WTC11 (cell line): ENCODE results near the gene WDR90. TPM values are rescaled to one million over a fixed set of nuclear protein-coding genes. Genes with fewer than 3 reads are reported as not detected.

Experiments
- ATAC-seq: fragments of 200-7000 bp; cut with Tn5 transposase; 2 replicates; pipeline ENCODE4 v1.10.0; 2021; ENCODE audit warnings: mild to moderate bottlenecking, moderate library complexity
- CTCF ChIA-PET: fragments of 300-600 bp; sonication (Branson Sonifier 250); formaldehyde crosslinking; loops from one replicate; lab custom pipeline; 2021; ENCODE audit warnings: antibody characterized with exemption; lab: Charles Lee
- POLR2A ChIA-PET: fragments of 350-600 bp; sonication (Branson Sonifier 250); formaldehyde crosslinking; loops from one replicate; lab custom pipeline; 2021; ENCODE audit warnings: antibody characterized with exemption; lab: Charles Lee
- DNase-seq: peaks from one replicate; pipeline ENCODE4 v3.0.0; 2021; ENCODE audit warnings: low spot score
- H3K27ac Mint-ChIP-seq: 2 replicates; pipeline ENCODE4 v1.8.0; 2021; ENCODE audit warnings: mixed read lengths
- H3K27me3 Mint-ChIP-seq: 2 replicates; pipeline ENCODE4 v1.8.0; 2021; ENCODE audit warnings: low read depth, mild to moderate bottlenecking, moderate library complexity, mixed read lengths
- H3K36me3 Mint-ChIP-seq: 2 replicates; pipeline ENCODE4 v1.8.0; 2021; ENCODE audit warnings: mixed read lengths
- H3K4me1 Mint-ChIP-seq: 2 replicates; pipeline ENCODE4 v1.8.0; 2022; ENCODE audit warnings: mixed read lengths
- H3K4me3 Mint-ChIP-seq: 2 replicates; pipeline ENCODE4 v1.8.0; 2021; ENCODE audit warnings: mild to moderate bottlenecking, moderate library complexity, mixed read lengths
- H3K9me3 Mint-ChIP-seq: 2 replicates; pipeline ENCODE4 v1.8.0; 2021; ENCODE audit warnings: mixed read lengths
- FOXJ3 ChIP-seq: sonication (generic); formaldehyde crosslinking; IDR thresholded peaks from 2 replicates; pipeline ENCODE4 v1.9.0; 2021; ENCODE audit warnings: missing genetic modification reagents, mild to moderate bottlenecking, borderline replicate concordance
- GABPB1 ChIP-seq: sonication (generic); formaldehyde crosslinking; IDR thresholded peaks from 2 replicates; pipeline ENCODE4 v1.8.1; 2023; ENCODE audit warnings: mild to moderate bottlenecking, missing genetic modification reagents
- GTF2I ChIP-seq: fragments of 250-450 bp; sonication (Bioruptor Pico); conservative IDR thresholded peaks from 2 replicates; pipeline ENCODE4 v1.4.0; 2021; ENCODE audit warnings: mild to moderate bottlenecking
- HMGA2 ChIP-seq: fragments of 250-450 bp; sonication (Bioruptor Pico); IDR thresholded peaks from 2 replicates; pipeline ENCODE4 v1.4.0; 2021; ENCODE audit warnings: mild to moderate bottlenecking, moderate library complexity
- OVOL2 ChIP-seq: fragments of 250-450 bp; sonication (Bioruptor Pico); IDR thresholded peaks from 2 replicates; pipeline ENCODE4 v1.9.0; 2021; ENCODE audit warnings: mild to moderate bottlenecking, borderline replicate concordance
- RORB ChIP-seq: fragments of 250-450 bp; sonication (Bioruptor Pico); IDR thresholded peaks from 2 replicates; pipeline ENCODE4 v1.9.0; 2021; ENCODE audit warnings: mild to moderate bottlenecking
- SMAD4 ChIP-seq: sonication (generic); formaldehyde crosslinking; IDR thresholded peaks from 2 replicates; pipeline ENCODE4 v1.8.0; 2022; ENCODE audit warnings: mild to moderate bottlenecking, missing genetic modification reagents
- TCF7 ChIP-seq: sonication (generic); formaldehyde crosslinking; IDR thresholded peaks from 2 replicates; pipeline ENCODE4 v1.8.0; 2022; ENCODE audit warnings: mild to moderate bottlenecking, low read depth, missing genetic modification reagents, moderate library complexity
- TP53 ChIP-seq: sonication (generic); formaldehyde crosslinking; IDR thresholded peaks from 2 replicates; pipeline ENCODE4 v1.8.1; 2023; ENCODE audit warnings: mild to moderate bottlenecking, missing genetic modification reagents
- ZNF138 ChIP-seq: sonication (generic); formaldehyde crosslinking; conservative IDR thresholded peaks from 2 replicates; pipeline ENCODE4 v1.8.1; 2022; ENCODE audit warnings: mild to moderate bottlenecking, moderate library complexity, missing genetic modification reagents
- ZNF219 ChIP-seq: sonication (generic); formaldehyde crosslinking; IDR thresholded peaks from 2 replicates; pipeline ENCODE4 v1.8.0; 2023; ENCODE audit warnings: missing genetic modification reagents, mild to moderate bottlenecking, borderline replicate concordance
- ZNF263 ChIP-seq: sonication (generic); formaldehyde crosslinking; IDR thresholded peaks from 2 replicates; pipeline ENCODE4 v1.8.1; 2022; ENCODE audit warnings: low read depth, mild to moderate bottlenecking, moderate library complexity, missing genetic modification reagents
- ZNF671 ChIP-seq: fragments of 250-450 bp; sonication (Bioruptor Pico); IDR thresholded peaks from 2 replicates; pipeline ENCODE4 v1.8.0; 2021; ENCODE audit warnings: mild to moderate bottlenecking
- total RNA-seq: library from RNA; stranded (reverse); gene quantifications from 3 replicates; pipeline ENCODE4 v1.2.3, GENCODE V29; 2021
- TF ChIP-seq, protein P1 (sequence below): sonication (generic); formaldehyde crosslinking; IDR thresholded peaks from 2 replicates; pipeline ENCODE4 v1.8.0; 2022; ENCODE audit warnings: missing genetic modification reagents
- TF ChIP-seq, protein P2 (sequence below): sonication (generic); formaldehyde crosslinking; IDR thresholded peaks from 2 replicates; pipeline ENCODE4 v1.8.1; 2022; ENCODE audit warnings: missing genetic modification reagents, borderline replicate concordance
- TF ChIP-seq, protein P3 (sequence below): sonication (generic); formaldehyde crosslinking; IDR thresholded peaks from 2 replicates; pipeline ENCODE4 v1.8.1; 2022; ENCODE audit warnings: low read depth, missing genetic modification reagents, borderline replicate concordance

The WDR90 gene
- total RNA-seq, 1 experiment from 2014 or later, result 75.8 TPM

DNA sequence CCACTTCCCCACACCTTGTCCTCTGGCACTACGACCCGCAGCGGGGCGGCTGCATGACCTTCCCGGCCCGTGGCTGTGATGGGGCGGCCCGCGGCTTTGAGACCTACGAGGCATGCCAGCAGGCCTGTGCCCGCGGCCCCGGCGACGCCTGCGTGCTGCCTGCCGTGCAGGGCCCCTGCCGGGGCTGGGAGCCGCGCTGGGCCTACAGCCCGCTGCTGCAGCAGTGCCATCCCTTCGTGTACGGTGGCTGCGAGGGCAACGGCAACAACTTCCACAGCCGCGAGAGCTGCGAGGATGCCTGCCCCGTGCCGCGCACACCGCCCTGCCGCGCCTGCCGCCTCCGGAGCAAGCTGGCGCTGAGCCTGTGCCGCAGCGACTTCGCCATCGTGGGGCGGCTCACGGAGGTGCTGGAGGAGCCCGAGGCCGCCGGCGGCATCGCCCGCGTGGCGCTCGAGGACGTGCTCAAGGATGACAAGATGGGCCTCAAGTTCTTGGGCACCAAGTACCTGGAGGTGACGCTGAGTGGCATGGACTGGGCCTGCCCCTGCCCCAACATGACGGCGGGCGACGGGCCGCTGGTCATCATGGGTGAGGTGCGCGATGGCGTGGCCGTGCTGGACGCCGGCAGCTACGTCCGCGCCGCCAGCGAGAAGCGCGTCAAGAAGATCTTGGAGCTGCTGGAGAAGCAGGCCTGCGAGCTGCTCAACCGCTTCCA is 15.7 kb upstream of the WDR90 start:
- 0 out of 2 replicates have a peak, but pooled peaks have one; percentile 11 for TF ChIP-seq TCF7
- no peak for TF ChIP-seq TP53 (CRISPR knock-in tag)
- no peak for TF ChIP-seq ZNF263
- TF ChIP-seq ZNF219, result no peak
- no peak for TF ChIP-seq RORB (CRISPR knock-in tag)
- DNase-seq (no peak), ATAC-seq (no peak)
- Mint-ChIP-seq H3K27me3 (peaks cover 4% of the 10 kb centered on the region; the same call in 1 of the 2 replicates), H3K9me3 (no peaks in the 10 kb centered on the region), H3K27ac (no peak overlapping the region), H3K36me3 (no peaks in the 10 kb centered on the region), H3K4me1 (peaks cover 27% of the 10 kb centered on the region), H3K4me3 (no peak overlapping the region)
- CTCF ChIA-PET, result interaction anchor here (0.9 kb wide), 1 partner anchor 54 kb away, joined by 3 read pairs; no protein-coding TSS in a partner anchor
- POLR2A ChIA-PET, result no interaction called here

DNA sequence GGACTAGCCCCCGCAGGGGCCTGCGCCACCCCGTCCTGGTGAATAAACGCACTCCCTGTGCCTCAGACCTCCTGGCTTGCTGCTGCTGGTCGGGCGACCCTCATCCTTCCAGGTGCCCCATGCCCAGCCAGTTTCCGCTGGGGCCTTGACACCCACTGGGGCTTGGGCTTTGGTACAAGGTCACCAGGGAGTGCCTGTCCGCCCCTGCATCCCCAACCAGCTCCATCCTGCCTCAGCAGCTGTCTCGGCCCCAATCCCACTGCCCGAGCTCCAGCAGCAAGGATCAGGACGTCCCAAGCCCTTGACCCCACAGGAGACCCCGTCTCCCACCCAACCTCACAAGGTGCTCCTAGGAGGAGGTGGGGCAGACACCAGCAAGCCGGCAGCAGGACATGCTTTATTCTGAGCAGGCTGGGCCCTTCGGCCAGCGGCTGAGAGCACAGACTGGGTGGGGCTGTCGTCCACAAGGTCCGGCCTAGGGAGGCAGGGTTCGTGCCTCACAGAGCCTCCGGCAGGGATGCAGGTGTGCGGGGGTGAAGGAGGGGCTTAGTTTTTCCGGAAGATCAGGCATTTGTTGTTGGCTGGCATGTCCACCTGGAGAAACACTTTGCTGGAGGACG is 15.0 kb upstream of the WDR90 start:
- Mint-ChIP-seq H3K27me3 (peaks cover 4% of the 10 kb centered on the region; the same call in 1 of the 2 replicates), H3K9me3 (no peaks in the 10 kb centered on the region)
- TF ChIP-seq SMAD4, result no peak
- 0 out of 2 replicates have a peak, but pooled peaks have one; percentile 8 for TF ChIP-seq TCF7
- TF ChIP-seq, all 79 proteins: peak for 1
- CTCF ChIA-PET, result interaction anchor here (0.9 kb wide), 1 partner anchor 55 kb away, joined by 3 read pairs; no protein-coding TSS in a partner anchor
- Mint-ChIP-seq H3K36me3 (no peaks in the 10 kb centered on the region), H3K4me1 (peaks cover 27% of the 10 kb centered on the region), H3K27ac (no peak overlapping the region), H3K4me3 (peak overlapping the region; percentile 48)
- ATAC-seq (no peak), DNase-seq (no peak)
- POLR2A ChIA-PET, result no interaction called here

DNA sequence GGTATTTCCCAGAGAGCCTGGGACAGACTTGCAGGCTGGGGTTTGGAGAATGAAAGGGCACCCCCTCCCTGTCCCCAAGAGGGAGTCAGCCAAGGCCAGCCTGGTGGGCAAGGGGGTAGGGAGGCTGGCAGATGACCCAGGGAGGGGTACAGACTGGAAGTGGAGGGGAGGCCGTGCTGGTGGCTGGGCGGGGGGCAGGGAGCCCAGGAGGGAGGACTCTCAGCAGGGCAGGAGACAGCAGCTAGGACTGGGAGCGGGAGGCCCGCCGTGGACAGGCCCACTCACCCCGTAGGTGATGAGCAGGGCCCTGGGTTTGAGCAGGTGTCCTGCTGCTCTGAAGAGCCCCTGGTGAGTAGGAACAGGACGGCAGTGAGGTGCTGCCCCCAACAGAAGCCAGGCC is 14.2 kb upstream of the WDR90 start:
- no peak overlapping the region for H3K27ac Mint-ChIP-seq
- CTCF ChIA-PET, result no interaction called here
- peaks cover 23% of the 10 kb centered on the region for H3K4me1 Mint-ChIP-seq
- peaks cover 4% of the 10 kb centered on the region; the same call in 1 of the 2 replicates for H3K27me3 Mint-ChIP-seq
- TF ChIP-seq, protein P1, sequence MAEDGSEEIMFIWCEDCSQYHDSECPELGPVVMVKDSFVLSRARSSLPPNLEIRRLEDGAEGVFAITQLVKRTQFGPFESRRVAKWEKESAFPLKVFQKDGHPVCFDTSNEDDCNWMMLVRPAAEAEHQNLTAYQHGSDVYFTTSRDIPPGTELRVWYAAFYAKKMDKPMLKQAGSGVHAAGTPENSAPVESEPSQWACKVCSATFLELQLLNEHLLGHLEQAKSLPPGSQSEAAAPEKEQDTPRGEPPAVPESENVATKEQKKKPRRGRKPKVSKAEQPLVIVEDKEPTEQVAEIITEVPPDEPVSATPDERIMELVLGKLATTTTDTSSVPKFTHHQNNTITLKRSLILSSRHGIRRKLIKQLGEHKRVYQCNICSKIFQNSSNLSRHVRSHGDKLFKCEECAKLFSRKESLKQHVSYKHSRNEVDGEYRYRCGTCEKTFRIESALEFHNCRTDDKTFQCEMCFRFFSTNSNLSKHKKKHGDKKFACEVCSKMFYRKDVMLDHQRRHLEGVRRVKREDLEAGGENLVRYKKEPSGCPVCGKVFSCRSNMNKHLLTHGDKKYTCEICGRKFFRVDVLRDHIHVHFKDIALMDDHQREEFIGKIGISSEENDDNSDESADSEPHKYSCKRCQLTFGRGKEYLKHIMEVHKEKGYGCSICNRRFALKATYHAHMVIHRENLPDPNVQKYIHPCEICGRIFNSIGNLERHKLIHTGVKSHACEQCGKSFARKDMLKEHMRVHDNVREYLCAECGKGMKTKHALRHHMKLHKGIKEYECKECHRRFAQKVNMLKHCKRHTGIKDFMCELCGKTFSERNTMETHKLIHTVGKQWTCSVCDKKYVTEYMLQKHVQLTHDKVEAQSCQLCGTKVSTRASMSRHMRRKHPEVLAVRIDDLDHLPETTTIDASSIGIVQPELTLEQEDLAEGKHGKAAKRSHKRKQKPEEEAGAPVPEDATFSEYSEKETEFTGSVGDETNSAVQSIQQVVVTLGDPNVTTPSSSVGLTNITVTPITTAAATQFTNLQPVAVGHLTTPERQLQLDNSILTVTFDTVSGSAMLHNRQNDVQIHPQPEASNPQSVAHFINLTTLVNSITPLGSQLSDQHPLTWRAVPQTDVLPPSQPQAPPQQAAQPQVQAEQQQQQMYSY (CRISPR knock-in tag), result no peak
- H3K4me3 Mint-ChIP-seq, result peak overlapping the region; percentile 54
- H3K9me3 Mint-ChIP-seq, result no peaks in the 10 kb centered on the region
- DNase-seq (no peak), ATAC-seq (no peak)
- POLR2A ChIA-PET, result no interaction called here
- H3K36me3 Mint-ChIP-seq, result no peaks in the 10 kb centered on the region

DNA sequence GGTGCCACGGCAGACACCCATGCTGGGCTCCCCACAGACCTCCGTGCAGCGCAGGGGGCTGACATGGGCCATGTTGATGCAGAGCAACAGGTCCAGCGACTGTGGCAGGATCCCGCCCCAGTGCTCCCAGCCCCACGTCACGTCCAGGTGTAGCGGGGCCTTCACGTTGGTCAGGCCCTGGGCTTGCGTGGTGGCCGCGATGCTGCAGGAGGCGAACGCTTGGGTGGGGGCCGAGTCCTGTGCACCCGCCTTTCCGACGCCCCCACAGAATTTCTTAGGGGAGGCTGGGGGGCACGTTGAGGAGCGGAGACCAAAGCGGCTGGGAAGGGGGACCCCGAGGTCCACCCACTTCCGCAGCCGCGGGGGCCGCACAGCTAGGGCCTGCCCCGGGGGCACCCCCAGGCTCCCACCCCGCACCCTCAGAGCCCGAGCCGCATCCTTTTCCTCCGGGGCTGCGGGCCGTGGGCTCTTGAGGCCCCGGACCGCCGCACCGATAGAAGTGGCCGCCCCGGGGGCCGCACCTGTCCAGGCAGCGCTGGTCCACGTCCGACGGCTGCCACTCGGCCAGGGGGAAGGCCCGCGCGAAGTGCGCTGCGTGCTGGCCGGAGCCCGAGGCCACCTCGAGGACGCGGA is 13.5 kb upstream of the WDR90 start:
- H3K9me3 Mint-ChIP-seq, result no peaks in the 10 kb centered on the region
- no peak for ATAC-seq
- peaks cover 4% of the 10 kb centered on the region; the same call in 1 of the 2 replicates for H3K27me3 Mint-ChIP-seq
- TF ChIP-seq HMGA2 (no peak), GABPB1 (CRISPR knock-in tag) (no peak), ZNF671 (CRISPR knock-in tag) (no peak), OVOL2 (no peak), FOXJ3 (CRISPR knock-in tag) (no peak), ZNF138 (CRISPR knock-in tag) (no peak), GTF2I (CRISPR knock-in tag) (no peak)
- TF ChIP-seq, protein P2, sequence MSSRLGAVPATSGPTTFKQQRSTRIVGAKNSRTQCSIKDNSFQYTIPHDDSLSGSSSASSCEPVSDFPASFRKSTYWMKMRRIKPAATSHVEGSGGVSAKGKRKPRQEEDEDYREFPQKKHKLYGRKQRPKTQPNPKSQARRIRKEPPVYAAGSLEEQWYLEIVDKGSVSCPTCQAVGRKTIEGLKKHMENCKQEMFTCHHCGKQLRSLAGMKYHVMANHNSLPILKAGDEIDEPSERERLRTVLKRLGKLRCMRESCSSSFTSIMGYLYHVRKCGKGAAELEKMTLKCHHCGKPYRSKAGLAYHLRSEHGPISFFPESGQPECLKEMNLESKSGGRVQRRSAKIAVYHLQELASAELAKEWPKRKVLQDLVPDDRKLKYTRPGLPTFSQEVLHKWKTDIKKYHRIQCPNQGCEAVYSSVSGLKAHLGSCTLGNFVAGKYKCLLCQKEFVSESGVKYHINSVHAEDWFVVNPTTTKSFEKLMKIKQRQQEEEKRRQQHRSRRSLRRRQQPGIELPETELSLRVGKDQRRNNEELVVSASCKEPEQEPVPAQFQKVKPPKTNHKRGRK (CRISPR knock-in tag), result no peak
- TF ChIP-seq, protein P1 (CRISPR knock-in tag), result 0 out of 2 replicates have a peak, but pooled peaks have one; percentile 13
- TF ChIP-seq, protein P3, sequence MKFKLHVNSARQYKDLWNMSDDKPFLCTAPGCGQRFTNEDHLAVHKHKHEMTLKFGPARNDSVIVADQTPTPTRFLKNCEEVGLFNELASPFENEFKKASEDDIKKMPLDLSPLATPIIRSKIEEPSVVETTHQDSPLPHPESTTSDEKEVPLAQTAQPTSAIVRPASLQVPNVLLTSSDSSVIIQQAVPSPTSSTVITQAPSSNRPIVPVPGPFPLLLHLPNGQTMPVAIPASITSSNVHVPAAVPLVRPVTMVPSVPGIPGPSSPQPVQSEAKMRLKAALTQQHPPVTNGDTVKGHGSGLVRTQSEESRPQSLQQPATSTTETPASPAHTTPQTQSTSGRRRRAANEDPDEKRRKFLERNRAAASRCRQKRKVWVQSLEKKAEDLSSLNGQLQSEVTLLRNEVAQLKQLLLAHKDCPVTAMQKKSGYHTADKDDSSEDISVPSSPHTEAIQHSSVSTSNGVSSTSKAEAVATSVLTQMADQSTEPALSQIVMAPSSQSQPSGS (CRISPR knock-in tag), result 0 out of 2 replicates have a peak, but pooled peaks have one; percentile 35

More for the DNA sequence above, 13.5 kb upstream of the WDR90 start:
- Mint-ChIP-seq H3K4me1 (peaks cover 19% of the 10 kb centered on the region), H3K27ac (no peak overlapping the region), H3K4me3 (peak overlapping the region; percentile 60), H3K36me3 (no peaks in the 10 kb centered on the region)
- DNase-seq, result no peak
- ChIA-PET CTCF (interaction anchor here (1.0 to 4.0 kb wide), 7 partner anchors 12 to 108 kb away, joined by 3 to 37 read pairs (median 7); partner anchors contain the start of genes CAPN15 and WDR90), POLR2A (interaction anchor here (0.6 to 1.5 kb wide), 3 partner anchors 12 to 56 kb away, joined by 3 to 7 read pairs (median 3); partner anchors contain the start of gene WDR90)
